ENCODE data around the gene MRPS21.
A peak's percentile ranks its signal among the peaks of the same experiment; 100 is the strongest.
"Not testable (repeated sequence)": the region's sequence is repeated elsewhere in the genome, so short reads cannot be mapped to it uniquely, and the experiment has no call there.

MRPS21 gene

GRCh38 chr1:150281758-150282557 is 11.7 kb upstream of the MRPS21 start, which contains the start of gene CIART:
CIART (plus strand) TSS chr1:150282554; CDS start chr1:150283268, 714 bp downstream.
- peak; percentile 45 to 58 for DNase-seq (ENCODE audit: low read depth in 2 of 2)

GRCh38 chr1:150282558-150282958 is 11.1 kb upstream of the MRPS21 start:
- DNase-seq (ENCODE audit: low read depth in 2 of 2), result no peak

- no peak for DNase-seq (ENCODE audit: low read depth in 2 of 2)
These were observed 10.4 kb upstream of the MRPS21 start for GRCh38 chr1:150283260-150283659.

- DNase-seq (ENCODE audit: low read depth in 2 of 2), result no peak
These were observed 5.3 kb upstream of the MRPS21 start for GRCh38 chr1:150288382-150288781.

- no peak for DNase-seq (ENCODE audit: low read depth in 2 of 2)
These were observed 4.8 kb upstream of the MRPS21 start for GRCh38 chr1:150288822-150289221.

GRCh38 chr1:150295476-150295875 is 1.8 kb downstream of the MRPS21 start:
- DNase-seq (ENCODE audit: low read depth in 2 of 2), result no peak

- DNase-seq (ENCODE audit: low read depth in 2 of 2), result no peak
These were observed 6.1 kb downstream of the MRPS21 start for GRCh38 chr1:150299716-150300115.

GRCh38 chr1:150302338-150302737 is 8.7 kb downstream of the MRPS21 start:
- no peak for DNase-seq (ENCODE audit: low read depth in 2 of 2)

GRCh38 chr1:150302902-150303301 is 9.2 kb downstream of the MRPS21 start:
- DNase-seq (ENCODE audit: low read depth in 2 of 2), result no peak

GRCh38 chr1:150308585-150308984 is 14.9 kb downstream of the MRPS21 start:
- DNase-seq (ENCODE audit: low read depth in 2 of 2), result not testable (repeated sequence)

GRCh38 chr1:150309758-150310508 is 16.3 kb downstream of the MRPS21 start:
- DNase-seq (ENCODE audit: low read depth in 2 of 2), result no peak

- DNase-seq (ENCODE audit: low read depth in 2 of 2), result no peak
These were observed 18.1 kb downstream of the MRPS21 start for GRCh38 chr1:150311762-150312161.

- not testable (repeated sequence) for DNase-seq (ENCODE audit: low read depth in 2 of 2)
These were observed 21.0 kb downstream of the MRPS21 start for GRCh38 chr1:150314691-150315090.

GRCh38 chr1:150320667-150320978 is 27.0 kb downstream of the MRPS21 start:
- DNase-seq (ENCODE audit: low read depth in 2 of 2), result no peak

- DNase-seq (ENCODE audit: low read depth in 2 of 2), result no peak
These were observed 28.1 kb downstream of the MRPS21 start for GRCh38 chr1:150321826-150322166.

GRCh38 chr1:150322310-150322709 is 28.6 kb downstream of the MRPS21 start:
- DNase-seq (ENCODE audit: low read depth in 2 of 2), result no peak

- DNase-seq (ENCODE audit: low read depth in 2 of 2), result no peak
These were observed 39.1 kb downstream of the MRPS21 start for GRCh38 chr1:150332651-150333290.

GRCh38 chr1:150346316-150346715 is 52.7 kb downstream of the MRPS21 start:
- DNase-seq (ENCODE audit: low read depth in 2 of 2), result no peak

GRCh38 chr1:150352866-150353265 is 59.2 kb downstream of the MRPS21 start:
- DNase-seq (ENCODE audit: low read depth in 2 of 2), result no peak
